HG03520 (cell line): ENCODE measurements around the gene FEZF2.

ENCODE experiments used
- ATAC-seq: cut with Tn5 transposase; IDR thresholded peaks from one replicate; pipeline ENCODE4 v1.9.1; 2021; ENCODE audit warnings: mild to moderate bottlenecking, moderate library complexity; ENCODE audit not compliant: unreplicated experiment

FEZF2 gene

GRCh38 chr3:62373714-62374333 lies 474 bp upstream of the FEZF2 start:
- ATAC-seq: no peak

DNA sequence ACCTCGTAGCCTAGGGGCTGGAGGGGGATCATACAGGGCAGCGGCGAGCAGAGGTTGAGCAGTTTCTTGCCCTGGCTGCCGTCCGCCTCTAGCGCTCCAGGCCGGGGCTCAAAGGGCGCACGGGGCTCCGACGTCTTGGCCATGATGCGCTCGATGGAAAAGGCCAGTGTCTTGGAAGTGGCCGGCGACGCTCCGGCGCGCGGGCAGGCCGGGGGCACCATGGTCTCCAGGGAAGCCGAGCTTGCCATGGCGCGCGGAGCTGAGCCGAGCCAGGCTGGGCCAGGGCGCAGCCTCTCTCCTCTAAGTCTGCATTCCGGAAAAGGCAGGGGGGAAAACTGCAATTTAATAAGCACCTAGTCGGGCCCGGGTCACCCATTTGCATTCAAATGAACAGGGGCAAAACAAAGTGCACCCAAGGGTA lies 719 bp downstream of the FEZF2 start:
- no peak for ATAC-seq

DNA sequence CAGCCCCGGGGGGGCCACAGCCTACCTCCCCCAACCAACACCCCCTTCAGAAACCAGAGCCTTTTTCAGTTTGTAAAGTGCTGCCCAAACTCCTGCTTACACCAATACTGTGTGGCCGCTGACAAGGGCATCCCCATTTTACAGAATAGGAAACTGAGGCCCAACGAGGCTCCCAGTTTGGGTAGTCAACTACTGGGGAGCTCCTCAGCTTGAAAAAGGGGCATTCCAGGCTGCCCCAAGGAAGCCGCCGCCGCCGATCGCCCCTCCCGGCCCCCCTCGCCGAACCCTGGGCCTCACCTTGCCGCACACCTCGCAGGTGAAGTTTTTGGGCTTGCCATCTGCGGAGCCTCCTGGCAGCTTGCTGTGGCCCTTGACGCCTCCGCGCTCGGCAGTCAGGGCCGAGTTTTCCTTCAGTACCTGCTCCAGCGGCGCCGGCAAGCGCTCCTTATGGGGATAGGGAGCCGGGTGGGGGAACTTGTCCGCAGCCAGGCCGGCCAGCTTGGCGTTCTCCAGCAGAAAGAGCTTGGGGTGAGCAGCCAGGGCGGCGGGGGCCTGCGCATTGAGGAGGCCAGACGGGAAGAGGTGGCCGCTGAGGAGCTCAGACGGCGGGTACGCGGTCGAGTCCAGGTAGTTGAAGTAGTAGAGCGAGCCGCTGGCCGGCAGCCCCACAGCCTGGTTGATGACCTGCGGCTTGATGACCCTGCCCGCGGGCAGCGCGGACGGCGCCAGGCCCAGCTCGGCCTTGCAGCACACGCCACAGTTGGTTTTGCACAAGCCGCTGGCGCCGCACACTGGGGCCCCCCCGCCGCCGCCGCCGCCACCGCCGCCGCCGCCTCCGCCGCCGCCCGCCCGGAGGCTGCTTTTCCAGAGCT lies 1.4 kb downstream of the FEZF2 start:
- ATAC-seq: no peak

GRCh38 chr3:62370858-62371719 lies 2.3 kb downstream of the FEZF2 start:
- ATAC-seq: no peak

DNA sequence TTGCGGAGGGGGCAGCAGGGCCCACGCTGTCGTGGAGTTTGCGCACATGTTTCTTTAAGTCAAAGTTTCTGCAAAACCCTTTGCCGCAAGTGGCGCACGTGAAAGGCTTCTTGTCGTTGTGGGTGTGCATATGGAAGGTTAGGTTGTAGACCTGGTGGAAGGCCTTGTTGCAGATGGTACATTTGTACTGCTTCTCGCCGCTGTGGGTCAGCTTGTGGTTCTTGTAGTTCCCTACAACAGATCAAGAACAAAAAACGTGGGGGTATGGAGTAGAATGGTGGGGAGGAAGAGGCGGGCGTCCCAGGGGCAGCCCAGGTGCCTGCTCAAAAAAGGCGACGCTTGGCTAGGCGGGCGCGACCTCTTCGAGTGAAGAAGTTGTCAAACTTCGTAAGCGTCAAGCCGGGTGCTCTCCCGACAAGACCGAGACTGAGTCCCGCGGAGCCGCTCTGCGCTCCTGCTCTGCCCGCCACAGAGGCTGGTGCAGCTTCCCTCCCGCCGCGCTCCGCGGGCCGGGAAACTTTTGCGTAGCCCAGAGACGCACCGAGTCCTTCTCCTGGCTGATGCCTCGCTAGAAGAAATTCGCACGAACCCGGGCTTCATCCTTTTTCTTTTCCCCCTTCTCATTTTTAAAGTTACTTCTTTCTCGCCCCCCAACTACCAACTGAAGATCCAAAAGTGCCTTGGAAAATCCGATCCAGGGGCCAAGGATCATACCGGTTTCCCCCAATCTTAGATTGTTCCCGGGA lies 3.1 kb downstream of the FEZF2 start:
- no peak for ATAC-seq

- ATAC-seq: no peak
Measured at GRCh38 chr3:62369476-62369743, 3.9 kb downstream of the FEZF2 start.

GRCh38 chr3:62368705-62369475 lies 4.5 kb downstream of the FEZF2 start:
- no peak for ATAC-seq

GRCh38 chr3:62368290-62368704 lies 5.1 kb downstream of the FEZF2 start:
- ATAC-seq: no peak

- no peak for ATAC-seq
Measured at GRCh38 chr3:62367763-62368195, 5.6 kb downstream of the FEZF2 start.

- ATAC-seq: no peak
Measured at GRCh38 chr3:62366126-62366484, 7.2 kb downstream of the FEZF2 start.

GRCh38 chr3:62365391-62366125 lies 7.8 kb downstream of the FEZF2 start:
- ATAC-seq: no peak

DNA sequence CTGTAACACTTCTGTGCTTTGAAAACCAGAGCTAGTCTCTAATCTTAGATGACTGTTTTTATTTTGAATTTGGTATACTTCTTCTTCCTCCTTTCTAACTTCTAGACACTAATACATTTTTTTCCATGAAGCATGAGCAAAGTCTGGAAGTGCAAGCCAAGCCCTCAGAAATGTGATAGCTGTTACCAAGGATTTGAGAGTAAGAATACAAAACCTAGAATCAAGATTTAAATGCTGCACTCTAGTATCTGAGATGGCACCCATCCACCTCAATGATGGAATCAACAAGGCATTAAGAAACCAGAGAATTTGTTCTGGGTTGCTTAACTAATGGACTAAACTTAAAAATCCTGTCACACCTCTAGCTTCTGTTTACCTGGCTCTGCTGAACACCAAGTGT lies 9.2 kb downstream of the FEZF2 start:
- no peak for ATAC-seq

GRCh38 chr3:62363275-62363674 lies 10.1 kb downstream of the FEZF2 start:
- no peak for ATAC-seq

GRCh38 chr3:62361824-62362223 lies 11.5 kb downstream of the FEZF2 start:
- ATAC-seq: peak; percentile 22

DNA sequence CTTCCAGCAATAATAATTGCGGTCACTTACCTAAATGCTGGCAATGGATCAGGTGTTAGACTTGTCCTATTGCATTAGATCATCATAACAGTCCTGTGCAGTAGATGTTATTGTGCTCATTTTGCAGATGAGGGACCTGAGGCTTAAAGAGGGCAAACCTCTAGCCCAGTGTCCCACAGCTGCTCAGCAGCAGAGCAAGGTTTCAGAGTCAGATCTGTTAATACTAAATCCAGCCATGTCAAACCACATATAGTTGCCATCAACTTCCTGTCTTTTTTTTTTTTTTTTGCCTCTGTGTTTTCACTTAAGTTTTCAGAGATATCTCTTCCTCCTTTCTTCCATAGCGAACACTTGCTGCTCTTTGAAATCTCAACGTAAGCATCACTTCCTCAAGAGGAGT lies 12.1 kb downstream of the FEZF2 start:
- peak; percentile 75 for ATAC-seq

DNA sequence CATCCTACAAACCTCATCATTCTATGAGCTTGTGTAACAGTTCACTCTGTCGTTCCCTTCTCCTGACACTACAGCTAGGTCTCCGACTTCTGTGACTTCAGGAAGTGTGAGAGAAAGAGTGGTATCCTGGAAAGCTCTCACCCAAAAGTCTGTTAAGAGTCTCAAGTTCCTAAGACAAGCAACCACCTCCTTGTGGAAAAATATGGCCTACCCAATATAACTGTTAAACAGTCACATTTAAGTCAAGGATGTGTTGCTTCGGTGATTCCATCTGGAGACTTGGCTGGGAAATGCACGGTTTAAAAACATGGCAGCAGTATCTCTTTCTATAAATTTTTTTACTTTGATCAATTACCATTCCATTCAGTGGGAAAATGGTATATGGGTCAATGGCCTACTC lies 13.8 kb downstream of the FEZF2 start:
- no peak for ATAC-seq

DNA sequence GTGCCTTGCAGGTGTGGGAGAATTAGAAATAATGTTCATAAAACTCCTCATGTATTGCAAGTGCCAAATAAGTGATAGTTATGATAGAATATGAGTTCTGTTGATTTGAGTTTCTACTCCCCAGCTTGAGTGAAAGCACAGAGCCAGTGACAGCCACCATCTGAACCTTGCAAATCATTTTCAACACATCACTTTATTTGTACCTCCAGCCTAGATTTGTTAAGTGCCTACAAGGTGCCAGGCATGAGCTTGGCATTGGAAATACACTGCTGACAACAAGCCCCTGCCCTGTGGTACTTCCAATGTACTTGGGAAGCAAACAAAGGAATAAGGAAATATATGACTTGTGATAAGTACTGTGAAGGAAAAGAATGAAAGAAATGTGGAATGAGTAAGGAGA lies 17.0 kb downstream of the FEZF2 start:
- no peak for ATAC-seq

DNA sequence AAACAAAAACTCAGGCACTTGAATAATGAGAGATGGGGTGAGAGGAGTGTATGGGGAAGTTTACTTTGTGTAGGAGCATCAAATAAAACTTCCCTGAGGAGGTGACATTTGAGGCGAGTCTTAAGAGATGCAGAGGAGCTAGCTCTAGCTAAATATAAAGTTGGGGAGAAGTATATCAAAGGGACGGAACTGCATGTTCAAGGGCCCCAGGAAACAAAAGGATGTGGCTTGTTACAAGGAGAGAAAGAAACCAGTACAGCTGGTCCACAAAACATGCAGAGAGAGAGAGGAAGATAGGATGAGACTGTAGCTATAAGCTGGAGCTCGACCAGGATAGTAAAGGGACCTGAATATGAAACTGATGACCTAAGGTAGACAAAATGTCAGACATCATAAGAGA lies 17.6 kb downstream of the FEZF2 start:
- ATAC-seq: no peak

- no peak for ATAC-seq
Measured at GRCh38 chr3:62343755-62344154, 29.6 kb downstream of the FEZF2 start.

- ATAC-seq: no peak
Measured at GRCh38 chr3:62335196-62335595, 38.2 kb downstream of the FEZF2 start.
